ENCODE results near the gene EFHD1.
"Not testable (repeated sequence)": the region's sequence is repeated elsewhere in the genome, so short reads cannot be mapped to it uniquely, and the experiment has no call there.

Gene EFHD1

DNA sequence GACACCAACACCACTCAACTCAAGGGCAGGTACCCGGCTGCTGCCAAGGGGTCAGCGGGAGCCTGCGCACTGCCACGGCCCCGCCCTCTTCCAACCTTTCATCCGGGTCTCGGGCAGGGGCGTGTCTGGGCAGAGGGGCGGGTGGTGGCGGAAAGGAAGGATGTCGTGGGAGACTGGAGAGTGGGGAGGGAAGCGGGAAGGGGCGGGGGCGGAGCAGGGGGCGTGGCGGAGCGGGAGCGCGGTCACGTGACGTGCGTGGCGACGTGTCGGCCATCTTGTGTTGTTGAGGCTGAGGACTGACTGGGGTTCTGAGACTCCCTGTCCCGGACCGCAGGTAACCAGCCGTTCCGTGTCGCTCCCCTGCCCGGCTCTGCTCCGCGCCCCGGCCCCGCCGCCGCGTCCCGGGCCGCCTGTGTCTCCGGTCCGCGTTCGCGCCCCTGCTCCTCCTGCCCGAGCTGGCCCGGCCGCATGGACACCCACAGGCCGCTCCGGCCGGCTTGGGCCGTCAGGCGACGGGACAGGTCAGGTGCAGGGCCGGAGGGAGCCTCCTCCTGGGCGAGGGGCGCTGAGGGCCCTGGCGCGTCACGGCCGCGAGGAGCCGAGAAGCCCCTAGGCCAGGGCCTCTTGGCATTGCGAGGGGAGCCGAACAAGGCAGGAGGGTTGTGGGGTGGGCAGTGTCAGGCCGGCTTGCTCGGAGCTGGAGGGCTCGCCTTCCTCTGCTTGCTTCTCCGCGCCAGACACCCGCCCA lies 63.8 kb downstream of the EFHD1 start, which contains the start of gene GIGYF2:
Gene GIGYF2 (plus strand): TSS at position 273 of the 748 bp plus-strand sequence. CDS start 37,867 bp downstream, outside the sequence.
- peak; percentile 93 for DNase-seq

DNA sequence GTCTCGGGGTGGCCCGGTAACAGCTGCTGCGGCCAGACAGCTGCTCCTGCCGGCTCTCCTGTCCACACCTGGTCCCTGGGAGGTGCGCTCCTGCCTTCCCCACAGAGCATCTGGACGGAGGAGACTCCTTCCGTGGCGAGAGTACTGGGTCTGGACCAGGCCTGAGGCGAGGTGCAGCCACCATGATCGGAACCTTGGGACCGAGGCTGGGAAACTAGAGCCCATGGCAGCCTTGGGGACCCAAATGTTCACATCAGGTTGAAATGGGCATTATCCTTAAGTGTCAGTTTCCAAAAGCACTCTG lies 64.4 kb downstream of the EFHD1 start:
- DNase-seq: no peak

DNA sequence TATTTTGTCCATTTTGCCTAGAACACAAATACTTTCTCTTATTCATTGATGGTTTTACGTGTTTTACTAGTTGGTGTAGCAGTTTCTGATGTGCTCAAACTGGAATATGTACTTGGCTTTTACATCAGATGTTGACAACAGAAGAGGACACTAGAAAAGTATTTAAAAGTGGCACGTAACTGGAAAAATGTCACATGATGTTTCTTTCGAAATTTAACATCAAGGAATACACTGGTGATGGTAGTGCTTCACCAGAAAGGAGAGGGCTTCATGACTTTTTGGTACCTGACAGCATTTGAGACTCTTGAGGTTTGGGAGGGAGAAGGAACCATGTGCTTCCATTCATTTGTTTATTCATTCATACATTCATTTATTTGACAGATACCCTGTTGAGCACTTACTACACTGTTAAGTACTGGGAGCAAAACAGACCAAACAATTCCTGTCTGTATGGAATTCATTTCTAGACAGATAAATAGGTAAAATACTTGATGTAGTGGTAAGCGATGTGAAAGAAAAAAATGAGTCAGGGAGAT lies 65.2 kb downstream of the EFHD1 start:
- no peak for DNase-seq

DNA sequence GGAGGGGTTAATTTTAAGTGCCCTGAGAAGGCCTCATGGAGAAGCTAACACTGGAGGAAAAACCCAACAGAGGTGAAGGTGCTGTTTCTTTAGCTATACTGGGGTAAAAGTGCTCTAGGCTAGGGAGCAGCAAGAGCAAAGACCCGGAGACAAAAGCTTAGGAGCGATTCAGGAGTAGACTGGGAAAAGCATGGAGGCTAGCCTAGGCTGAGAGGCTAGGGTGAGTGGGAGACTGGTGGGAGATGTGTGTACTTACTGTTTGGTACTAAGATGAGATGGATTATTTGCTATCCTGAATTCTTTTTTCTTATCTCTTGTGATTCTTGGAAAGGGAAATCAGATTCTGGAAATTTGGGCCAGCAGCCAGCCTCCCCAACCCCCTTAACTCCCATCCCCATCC lies 65.7 kb downstream of the EFHD1 start:
- DNase-seq: no peak

DNA sequence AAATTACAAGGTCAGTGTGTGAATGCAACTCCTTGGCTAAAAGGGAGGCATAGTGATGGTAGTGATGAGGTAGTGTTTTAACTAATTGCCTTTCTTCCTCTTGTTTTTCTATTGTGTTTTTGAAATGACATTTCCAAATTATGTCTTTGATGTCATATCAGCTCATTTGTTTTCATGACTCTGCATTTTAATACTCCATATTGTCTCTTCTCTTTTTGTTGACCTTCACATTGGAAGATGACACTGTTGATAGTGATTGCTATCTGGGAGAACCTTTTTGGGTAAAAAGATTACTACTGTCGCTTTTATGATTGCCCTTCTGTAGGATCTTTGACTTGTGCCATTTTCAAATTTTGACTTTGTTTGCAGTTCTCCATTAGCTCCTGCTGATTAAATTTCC lies 66.8 kb downstream of the EFHD1 start:
- DNase-seq: no peak

DNA sequence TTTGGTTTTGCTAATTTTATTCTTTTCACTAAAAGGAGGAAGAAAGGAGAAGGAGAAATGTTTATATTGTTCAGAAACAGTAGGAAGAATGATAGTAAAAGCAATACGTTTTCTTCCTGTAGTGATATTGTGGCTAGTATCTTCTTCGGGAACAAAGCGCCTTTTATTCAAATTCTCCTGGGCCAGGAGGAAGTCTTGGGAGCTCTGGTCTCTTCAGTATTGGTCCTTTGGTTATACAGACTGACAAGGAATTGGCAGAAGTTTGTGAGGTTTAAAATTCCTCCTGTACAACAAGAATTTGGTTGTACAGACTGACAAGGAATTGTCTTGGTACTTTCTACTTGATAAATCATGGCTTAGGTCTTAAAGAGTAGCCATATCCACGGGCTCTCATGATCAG lies 73.7 kb downstream of the EFHD1 start:
- DNase-seq: no peak

DNA sequence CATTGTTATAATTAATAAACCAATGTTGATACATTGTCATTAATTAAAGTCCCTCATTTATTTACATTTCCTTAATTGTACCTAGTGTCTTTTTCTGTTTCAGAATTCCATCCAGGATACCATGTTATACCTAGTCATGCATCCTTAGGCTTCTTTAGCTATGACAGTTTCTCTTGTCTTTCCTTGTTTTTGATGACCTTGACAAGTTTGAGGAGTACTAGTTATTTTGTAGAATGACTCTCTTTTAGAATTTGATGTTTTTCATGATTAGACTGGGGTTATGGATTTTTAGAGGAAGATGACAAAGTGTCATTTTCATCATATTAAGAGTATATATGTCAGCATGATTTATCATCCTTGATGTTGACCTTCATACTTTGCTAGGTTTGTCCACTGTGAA lies 80.1 kb downstream of the EFHD1 start:
- no peak for DNase-seq

DNA sequence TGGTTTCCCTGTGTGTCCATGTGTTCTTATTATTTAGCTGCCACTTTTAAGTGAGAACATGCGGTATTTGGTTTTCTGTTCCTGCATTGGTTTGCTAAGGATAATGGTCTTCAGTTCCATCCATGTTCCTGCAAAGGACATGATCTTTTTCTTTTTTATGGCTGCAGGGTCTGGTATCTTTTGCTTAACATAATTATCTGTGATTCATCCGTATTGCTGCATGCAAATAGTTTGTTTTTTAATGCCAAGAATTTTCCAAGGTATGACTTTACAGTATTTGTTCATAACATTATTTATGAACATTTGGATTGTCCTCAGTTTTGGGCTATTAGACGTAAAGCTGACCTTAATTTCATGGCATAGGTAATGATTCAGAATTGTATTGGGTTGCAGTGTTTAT lies 81.6 kb downstream of the EFHD1 start:
- DNase-seq: no peak

DNA sequence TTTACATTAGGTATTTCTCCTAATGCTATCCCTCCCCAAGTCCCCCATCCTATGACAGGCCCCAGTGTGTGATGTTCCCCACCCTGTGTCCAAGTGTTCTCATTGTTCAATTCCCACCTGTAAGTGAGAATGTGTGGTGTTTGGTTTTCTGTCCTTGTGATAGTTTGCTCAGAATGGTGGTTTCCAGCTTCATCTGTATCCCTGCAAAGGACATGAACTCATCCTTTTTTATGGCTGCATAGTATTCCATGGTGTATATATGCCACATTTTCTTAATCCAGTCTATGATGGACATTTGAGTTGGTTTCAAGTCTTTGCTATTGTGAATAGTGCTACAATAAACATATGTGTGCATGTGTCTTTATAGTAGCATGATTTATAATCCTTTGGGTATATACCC lies 86.7 kb downstream of the EFHD1 start:
- not testable (repeated sequence) for DNase-seq

DNA sequence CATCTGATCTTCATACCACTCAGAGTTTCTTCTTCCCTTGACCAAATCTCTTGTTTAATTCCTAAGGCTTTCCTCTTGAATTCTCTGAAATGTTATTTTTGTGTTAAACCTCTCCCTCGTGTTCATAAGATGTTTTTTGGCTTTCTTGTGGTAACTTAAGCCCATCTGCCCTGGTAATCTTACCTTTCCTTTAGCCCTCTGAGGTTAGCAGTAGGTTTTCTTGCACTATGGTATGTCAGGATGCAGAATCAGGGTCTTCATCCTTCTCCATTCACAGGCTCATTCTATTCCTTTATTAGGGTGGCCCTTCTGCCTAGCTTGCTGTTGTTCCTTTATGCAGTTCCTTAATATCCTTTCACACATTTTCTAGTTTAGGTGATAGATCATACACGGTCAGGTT lies 87.9 kb downstream of the EFHD1 start:
- no peak for DNase-seq

DNA sequence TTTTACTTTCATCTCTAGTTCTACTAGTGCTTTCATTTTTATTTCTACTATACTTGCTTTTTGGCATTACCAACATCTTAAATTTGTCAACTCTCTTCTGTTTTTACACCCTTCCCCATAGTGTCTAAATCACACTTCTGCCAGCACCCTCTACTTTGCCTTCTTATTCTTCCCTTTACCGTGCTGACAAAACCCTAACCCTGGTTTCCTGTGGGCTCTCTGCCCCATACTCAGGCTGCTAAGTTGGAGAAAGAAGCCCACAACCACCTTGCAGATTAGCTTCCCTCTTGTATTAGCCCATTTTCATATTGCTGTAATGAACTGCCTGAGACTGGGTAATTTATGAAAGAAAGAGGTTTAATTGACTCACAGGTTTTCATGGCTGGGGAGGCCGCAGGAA lies 88.5 kb downstream of the EFHD1 start:
- DNase-seq: no peak

DNA sequence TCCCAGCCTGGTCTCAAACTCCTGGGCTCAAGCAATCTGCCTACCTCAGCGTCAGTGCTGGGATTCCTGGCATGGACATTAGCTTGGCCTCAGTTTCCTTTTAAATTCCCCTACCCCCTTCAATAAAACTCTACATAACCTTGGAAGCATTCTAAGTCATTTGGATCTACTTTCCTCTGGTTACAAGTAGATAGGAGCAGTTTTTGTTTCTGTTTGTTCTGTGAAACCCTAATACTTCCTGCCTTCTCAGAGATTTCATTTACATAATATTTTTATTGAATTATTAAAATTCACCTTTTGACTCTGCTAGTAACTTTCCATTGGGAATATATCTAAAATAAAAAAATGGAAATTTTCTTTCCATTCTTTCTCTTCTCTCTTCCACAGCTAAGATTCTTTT lies 89.6 kb downstream of the EFHD1 start:
- no peak for DNase-seq

DNA sequence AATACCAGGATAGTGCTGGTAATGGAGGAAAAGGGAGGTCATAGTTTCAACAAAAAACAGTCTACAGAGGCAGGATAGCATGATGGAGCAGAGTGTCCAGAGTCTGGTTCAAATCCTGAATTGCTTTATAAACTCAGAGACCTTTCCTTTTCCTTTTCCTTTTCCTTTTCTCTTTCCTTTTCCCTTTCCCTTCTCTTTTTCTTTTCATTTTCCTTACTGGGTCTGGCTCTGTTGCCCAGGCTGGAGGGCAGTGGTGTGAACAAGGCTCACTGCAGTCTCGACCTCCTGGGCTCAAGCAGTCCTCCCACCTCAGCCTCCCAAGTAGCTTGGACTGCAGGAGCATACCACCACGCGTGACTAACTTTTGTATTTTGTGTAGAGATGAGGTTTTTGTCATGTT lies 95.4 kb downstream of the EFHD1 start:
- no peak for DNase-seq

DNA sequence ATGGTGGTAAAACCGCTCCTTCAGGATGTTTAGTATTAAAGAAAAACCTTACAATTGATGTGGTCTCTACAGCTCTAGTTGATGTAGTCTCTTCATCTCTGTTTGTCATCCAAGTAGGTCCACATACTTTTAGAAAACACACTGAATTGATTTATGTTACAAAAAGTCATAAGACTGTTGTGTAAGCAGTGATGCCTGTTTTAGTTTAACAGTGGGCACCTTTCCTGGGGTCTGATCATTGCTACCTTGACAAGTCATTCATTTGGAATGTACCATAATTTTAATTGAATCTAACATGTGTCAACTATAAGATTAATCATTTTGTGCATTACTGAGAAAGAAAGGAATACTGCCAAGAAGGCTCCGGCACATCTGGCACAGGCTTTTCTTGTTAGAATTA lies 98.1 kb downstream of the EFHD1 start:
- DNase-seq: no peak

All from CD4-positive, alpha-beta T cell treated with Interleukin-4 for 4 hours (primary cell).